A549 (cell line): ENCODE measurements around the gene SLC8A2. TPM values are rescaled to one million over a fixed set of nuclear protein-coding genes. Genes with fewer than 3 reads are reported as not detected.

Experiments used
- ATAC-seq, 2 experiments: fragments of 200-7000 bp in 1 of 2; fragments of >200 bp in 1 of 2; cut with Nextera tagmentation in 1 of 2; cut with Tn5 transposase in 1 of 2; 3 replicates each; pipeline versions ENCODE4 v1.8.0 to v1.9.1; 2018 to 2020; ENCODE audit warnings: mild to moderate bottlenecking in 1 of 2, moderate library complexity in 1 of 2
- CTCF ChIA-PET: fragments of 300-600 bp; sonication (Branson Sonifier 250); formaldehyde crosslinking; extraction: SDS; loops from one replicate; lab custom pipeline; 2021; ENCODE audit warnings: antibody characterized with exemption, inconsistent platforms; lab: Yijun Ruan, JAX
- POLR2A ChIA-PET: fragments of 350-600 bp; formaldehyde crosslinking; extraction: SDS; loops from one replicate; lab custom pipeline; 2021; ENCODE audit warnings: antibody characterized with exemption, inconsistent platforms; lab: Yijun Ruan, JAX
- DNase-seq, 2 experiments: peaks; one replicate each; pipeline versions ENCODE4 v3.0.0 to v3.0.0-alpha.2; 2011 to 2016; ENCODE audit warnings: low read depth in 1 of 2, low spot score in 1 of 2
- FAIRE-seq: peaks from 2 replicates; lab custom pipeline; 2011; peaks lifted over from hg19 to GRCh38; lab: Jason Lieb, UNC
- H3K27ac ChIP-seq, 2 experiments: fragments of >200 bp; sonication (Bioruptor Twin); formaldehyde crosslinking; 3 replicates each; pipeline ENCODE4 v1.5.1; 2016 to 2017
- H3K4me1 ChIP-seq: fragments of >200 bp; sonication (Bioruptor Twin); formaldehyde crosslinking; 3 replicates; pipeline ENCODE4 v1.6.1; 2016
- H3K4me2 ChIP-seq: fragments of >200 bp; sonication (Bioruptor Twin); formaldehyde crosslinking; 3 replicates; pipeline ENCODE4 v1.6.1; 2016
- H3K4me3 ChIP-seq: fragments of >200 bp; sonication (Bioruptor Twin); formaldehyde crosslinking; 3 replicates; pipeline ENCODE4 v1.5.1; 2016
- H3K9me3 ChIP-seq: fragments of >200 bp; sonication (Bioruptor Twin); formaldehyde crosslinking; 3 replicates; pipeline ENCODE4 v1.6.1; 2016
- ATOH8 ChIP-seq: fragments of 250-450 bp; sonication (Bioruptor Pico); IDR thresholded peaks from 2 replicates; pipeline ENCODE4 v1.5.0; 2020; ENCODE audit warnings: low read depth, mild to moderate bottlenecking, moderate library complexity
- CEBPB ChIP-seq, 2 experiments: fragments of >200 bp in 1 of 2; sonication (Bioruptor Twin) in 1 of 2; formaldehyde crosslinking in 1 of 2; IDR thresholded peaks; 2 replicates each; pipeline ENCODE4 v1.6.1; 2012 to 2016
- CTCF ChIP-seq: fragments of >200 bp; sonication (Bioruptor Twin); formaldehyde crosslinking; IDR thresholded peaks from 3 replicates; pipeline ENCODE4 v1.5.1; 2016
- EHF ChIP-seq: fragments of 250-450 bp; sonication (Bioruptor Pico); IDR thresholded peaks from 2 replicates; pipeline ENCODE4 v1.5.0; 2020; ENCODE audit warnings: mild to moderate bottlenecking
- EHMT2 ChIP-seq: fragments of 200-600 bp; sonication (generic); IDR thresholded peaks from 2 replicates; pipeline ENCODE4 v1.6.1; 2016; ENCODE audit warnings: antibody characterized with exemption, low read depth, mild to moderate bottlenecking, moderate library complexity
- ELK1 ChIP-seq: fragments of 150-350 bp; IDR thresholded peaks from 2 replicates; pipeline ENCODE4 v1.6.1; 2014; ENCODE audit warnings: low read depth, mild to moderate bottlenecking, low read length
- FOSB ChIP-seq: fragments of 250-450 bp; sonication (Bioruptor Pico); IDR thresholded peaks from 2 replicates; pipeline ENCODE4 v1.5.0; 2020; ENCODE audit warnings: mild to moderate bottlenecking, moderate library complexity
- GATA3 ChIP-seq: IDR thresholded peaks from 2 replicates; pipeline ENCODE4 v1.6.1; 2012; ENCODE audit warnings: borderline replicate concordance
- HES2 ChIP-seq: fragments of >200 bp; sonication (Bioruptor Twin); formaldehyde crosslinking; IDR thresholded peaks from 2 replicates; pipeline ENCODE4 v1.6.1; 2016
- HOXB5 ChIP-seq: fragments of 250-450 bp; sonication (Bioruptor Pico); IDR thresholded peaks from 2 replicates; pipeline ENCODE4 v1.5.0; 2020; ENCODE audit warnings: mild to moderate bottlenecking, moderate library complexity
- JUN ChIP-seq, 2 experiments: fragments of >200 bp; sonication (Bioruptor Twin); formaldehyde crosslinking; IDR thresholded peaks; 2 replicates in 1 of 2; 3 replicates in 1 of 2; pipeline ENCODE4 v1.6.1; 2016 to 2017
- KDM1A ChIP-seq: fragments of 200-600 bp; sonication (generic); IDR thresholded peaks from 2 replicates; pipeline ENCODE4 v1.6.1; 2016; ENCODE audit warnings: low read depth, mild to moderate bottlenecking
- KDM5A ChIP-seq: fragments of 200-600 bp; sonication (generic); IDR thresholded peaks from 2 replicates; pipeline ENCODE4 v1.6.1; 2016; ENCODE audit warnings: antibody characterized with exemption, mild to moderate bottlenecking
- MAZ ChIP-seq: fragments of 150-350 bp; IDR thresholded peaks from 2 replicates; pipeline ENCODE4 v1.6.1; 2014; ENCODE audit warnings: antibody characterized with exemption, low read depth, low read length, borderline replicate concordance
- PBX3 ChIP-seq: IDR thresholded peaks from 2 replicates; pipeline ENCODE4 v1.6.1; 2012
- PHF8 ChIP-seq: fragments of 200-600 bp; sonication (generic); IDR thresholded peaks from 2 replicates; pipeline ENCODE4 v1.6.1; 2016; ENCODE audit warnings: low read depth, mild to moderate bottlenecking, antibody characterized with exemption, moderate library complexity, borderline replicate concordance
- POLR2A ChIP-seq: IDR thresholded peaks from 2 replicates; pipeline ENCODE4 v1.6.1; 2012; ENCODE audit warnings: mild to moderate bottlenecking, low read length
- RFX5 ChIP-seq: fragments of 450-650 bp; IDR thresholded peaks from 2 replicates; pipeline ENCODE4 v1.7.1; 2014; ENCODE audit warnings: antibody characterized with exemption, mild to moderate bottlenecking, moderate library complexity
- RNF2 ChIP-seq: fragments of 200-600 bp; sonication (generic); IDR thresholded peaks from 2 replicates; pipeline ENCODE4 v1.6.1; 2016; ENCODE audit warnings: low read depth, mild to moderate bottlenecking, antibody characterized with exemption, moderate library complexity, borderline replicate concordance
- TP53 ChIP-seq: fragments of 250-450 bp; sonication (Bioruptor Pico); IDR thresholded peaks from 2 replicates; pipeline ENCODE4 v1.5.0; 2021; ENCODE audit warnings: mild to moderate bottlenecking, moderate library complexity
- USF2 ChIP-seq: fragments of 450-650 bp; IDR thresholded peaks from 2 replicates; pipeline ENCODE4 v1.6.1; 2014; ENCODE audit warnings: antibody characterized with exemption
- ZC3H11A ChIP-seq: fragments of 450-650 bp; IDR thresholded peaks from 2 replicates; pipeline ENCODE4 v1.6.1; 2014; ENCODE audit warnings: antibody characterized with exemption, mild to moderate bottlenecking
- ZFP36 ChIP-seq: fragments of 450-650 bp; IDR thresholded peaks from 2 replicates; pipeline ENCODE4 v1.6.1; 2014; ENCODE audit warnings: borderline replicate concordance; ENCODE audit not compliant: partially characterized antibody
- ZNF302 ChIP-seq: fragments of 250-450 bp; sonication (Bioruptor Pico); IDR thresholded peaks from 2 replicates; pipeline ENCODE4 v1.9.0; 2021; ENCODE audit warnings: inconsistent platforms, mild to moderate bottlenecking, moderate library complexity
- WGBS: methylation state at CpG from one replicate; pipeline ENCODE4 v1.1.6; 2017; ENCODE audit errors: missing lambda C conversion rate; 5-methylcytosine and 5-hydroxymethylcytosine counted together
- polyA plus RNA-seq, 4 experiments: library from polyadenylated mRNA; depleted of rRNA in 3 of 4; stranded (reverse); fragments of >200 nt; fragmentation: RNase III in 1 of 4; extraction: RNeasy Plus Mini Kit Qiagen cat#74134 plus additional on column Dnase treatment in 1 of 4; gene quantifications; 2 replicates in 3 of 4; 3 replicates in 1 of 4; pipeline ENCODE4 v1.2.3, GENCODE V29; 2011 to 2017

The SLC8A2 gene
- polyA plus RNA-seq, 2 of the 4 experiments (the other 2 are of a cell fraction): 0.15 to 0.35 TPM

- ATAC-seq: no peak
- no peak for DNase-seq
- H3K4me1 ChIP-seq: peaks cover 28% of the 10 kb centered on the region
- FAIRE-seq: no peak
- H3K27ac ChIP-seq: no peak overlapping the region
- WGBS: 81% methylated on average over 7 of the region's 7 CpGs
- TF ChIP-seq ZNF302 (CRISPR knock-in tag) (no peak), GATA3 (no peak), HOXB5 (CRISPR knock-in tag) (no peak), HES2 (no peak), ZC3H11A (no peak), FOSB (no peak), RNF2 (no peak), ATOH8 (no peak)
- ChIA-PET POLR2A (interaction anchor here (1.0 kb wide), 1 partner anchor 28 kb away, joined by 3 read pairs; the partner anchor contains the start of gene KPTN), CTCF (interaction anchor here (0.9 to 6.8 kb wide), 10 partner anchors 11 to 195 kb away, joined by 3 to 78 read pairs (median 8); partner anchors contain the start of genes DHX34 and KPTN)
- H3K9me3 ChIP-seq: no peaks in the 10 kb centered on the region
- H3K4me2 ChIP-seq: no peak overlapping the region
- H3K4me3 ChIP-seq: no peak overlapping the region
Measured at GRCh38 chr19:47511681-47512080, 40.0 kb upstream of the SLC8A2 start.

GRCh38 chr19:47511128-47511517 is 39.4 kb upstream of the SLC8A2 start:
- Histone ChIP-seq H3K9me3 (no peaks in the 10 kb centered on the region), H3K4me3 (no peak overlapping the region), H3K27ac (no peak overlapping the region), H3K4me2 (no peak overlapping the region), H3K4me1 (peaks cover 26% of the 10 kb centered on the region)
- DNase-seq: no peak
- TF ChIP-seq CEBPB (IDR thresholded peaks at IDR 0.05): no peak
- no peak for TF ChIP-seq FOSB
- TF ChIP-seq POLR2A: no peak
- no peak for TF ChIP-seq ZFP36
- no peak for TF ChIP-seq PBX3
- no peak for TF ChIP-seq KDM5A
- no peak for TF ChIP-seq PHF8
- ChIA-PET CTCF (interaction anchor here (1.0 to 6.8 kb wide), 11 partner anchors 11 to 196 kb away, joined by 3 to 57 read pairs (median 5); partner anchors contain the start of genes DHX34 and KPTN), POLR2A (interaction anchor here (1.0 kb wide), 1 partner anchor 27 kb away, joined by 3 read pairs; the partner anchor contains the start of gene KPTN)
- no peak for FAIRE-seq
- 87% methylated on average over 6 of the region's 6 CpGs for WGBS
- ATAC-seq: no peak

GRCh38 chr19:47510516-47511127 is 38.9 kb upstream of the SLC8A2 start:
- ATAC-seq (no peak), DNase-seq (no peak), FAIRE-seq (no peak)
- POLR2A ChIA-PET: interaction anchor here (1.0 kb wide), 1 partner anchor 27 kb away, joined by 3 read pairs; the partner anchor contains the start of gene KPTN
- no peak overlapping the region for H3K27ac ChIP-seq
- H3K9me3 ChIP-seq: no peaks in the 10 kb centered on the region
- no peak overlapping the region for H3K4me3 ChIP-seq
- H3K4me1 ChIP-seq: peaks cover 22% of the 10 kb centered on the region
- CTCF ChIA-PET: interaction anchor here (1.0 to 6.8 kb wide), 15 partner anchors 11 to 197 kb away, joined by 3 to 57 read pairs (median 4); partner anchors contain the start of genes DHX34 and KPTN
- TF ChIP-seq KDM1A (no peak), PHF8 (no peak), TP53 (CRISPR knock-in tag) (no peak), JUN (IDR thresholded peaks at IDR 0.05) (no peak), MAZ (no peak), ATOH8 (no peak), EHF (CRISPR knock-in tag) (no peak), CEBPB (IDR thresholded peaks at IDR 0.05) (no peak), EHMT2 (no peak), RFX5 (no peak), CTCF (no peak), USF2 (no peak), ELK1 (no peak)
- TF ChIP-seq, all 56 proteins: peak for 0
- H3K4me2 ChIP-seq: no peak overlapping the region
- 85% methylated on average over 12 of the region's 12 CpGs for WGBS
